Activated B cell treated with CpG ODN at 0.5 μM for 24 hours (primary cell): ENCODE results near the gene RAPGEF1. TPM values are rescaled to one million over a fixed set of nuclear protein-coding genes. Genes with fewer than 3 reads are reported as not detected.

Experiments
- ATAC-seq: fragments of 200-7000 bp; cut with Tn5 transposase; one replicate; pipeline ENCODE4 v1.10.0; 2021; ENCODE audit warnings: low read depth, mild to moderate bottlenecking, moderate library complexity
- CTCF ChIA-PET: fragments of 350-600 bp; sonication (Branson Sonifier 250); formaldehyde crosslinking; loops from one replicate; lab custom pipeline; 2021; ENCODE audit warnings: antibody characterized with exemption; lab: Charles Lee
- POLR2A ChIA-PET: fragments of 350-600 bp; sonication (Branson Sonifier 250); formaldehyde crosslinking; loops from one replicate; lab custom pipeline; 2021; ENCODE audit warnings: antibody characterized with exemption; lab: Charles Lee
- DNase-seq: peaks from one replicate; pipeline ENCODE4 v3.0.0; 2022
- H3K27ac Mint-ChIP-seq: one replicate; pipeline ENCODE4 v1.8.0; 2020; ENCODE audit warnings: mixed read lengths
- H3K27me3 Mint-ChIP-seq: one replicate; pipeline ENCODE4 v1.8.0; 2021; ENCODE audit warnings: mixed read lengths
- H3K36me3 Mint-ChIP-seq: one replicate; pipeline ENCODE4 v1.8.0; 2021; ENCODE audit warnings: low read depth, mixed read lengths
- H3K4me1 Mint-ChIP-seq: one replicate; pipeline ENCODE4 v1.8.0; 2021; ENCODE audit warnings: mixed read lengths
- H3K4me3 Mint-ChIP-seq: one replicate; pipeline ENCODE4 v1.8.0; 2020; ENCODE audit warnings: mild to moderate bottlenecking, mixed read lengths
- H3K9me3 Mint-ChIP-seq: one replicate; pipeline ENCODE4 v1.8.0; 2020; ENCODE audit warnings: mixed read lengths
- CTCF ChIP-seq: fragments of 200-600 bp; IDR thresholded peaks from one replicate; pipeline ENCODE4 v1.8.0; 2022; ENCODE audit warnings: antibody characterized with exemption, mild to moderate bottlenecking
- intact Hi-C: fragments of 100-400 bp; cut with micrococcal nuclease; formaldehyde crosslinking; loops from one replicate; pipeline ENCODE4 v1.15.1; 2024
- total RNA-seq: library from RNA; stranded (reverse); gene quantifications from 2 replicates; pipeline ENCODE4 v1.2.3, GENCODE V29; 2022

The RAPGEF1 gene
- total RNA-seq, 1 donor from 2014 or later: 318 TPM

DNA sequence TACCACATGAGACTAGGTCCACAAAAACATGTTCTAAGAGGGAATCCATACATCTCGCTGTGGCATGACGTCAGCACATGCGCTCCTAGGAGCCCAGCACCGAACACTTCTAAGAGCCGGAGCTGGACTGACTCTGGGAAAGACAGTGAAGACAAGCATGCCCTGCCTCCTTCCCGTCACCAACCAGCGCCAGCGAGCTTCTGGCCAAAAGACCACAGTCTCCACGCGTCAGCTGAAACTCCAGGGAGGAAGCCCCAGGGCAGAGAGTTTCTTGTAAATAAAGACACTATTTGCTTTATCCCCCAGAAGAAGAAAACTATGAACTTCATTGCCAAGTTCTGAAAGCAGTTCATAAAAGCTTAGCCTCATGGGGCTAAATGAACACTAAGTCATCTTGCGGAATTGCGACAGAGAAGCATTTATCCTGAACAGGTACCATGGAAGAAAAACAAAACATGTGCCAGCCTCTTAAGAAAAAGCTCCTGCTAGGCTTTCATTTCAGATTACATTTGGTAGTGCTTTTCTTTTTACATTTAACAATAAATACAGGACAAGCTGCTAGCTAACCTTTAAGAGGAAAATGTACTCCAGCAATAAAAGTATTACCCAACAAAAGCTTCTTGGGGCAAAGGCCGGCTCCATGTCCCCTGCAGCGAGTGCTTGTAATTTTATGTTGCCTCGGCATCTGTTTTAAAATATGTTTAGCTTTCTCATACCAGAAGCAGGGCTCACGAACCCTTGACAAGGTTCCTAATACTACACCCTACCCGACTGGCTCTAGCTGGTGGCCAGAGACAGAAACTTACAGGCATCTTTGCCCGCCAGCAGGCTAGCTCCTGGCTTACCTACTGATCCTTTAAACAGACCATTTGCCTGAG, 98.0 kb downstream of the RAPGEF1 start:
- Mint-ChIP-seq H3K36me3 (peaks cover 93% of the 10 kb centered on the region), H3K27me3 (no peaks in the 10 kb centered on the region), H3K27ac (peak overlapping the region; percentile 86), H3K9me3 (no peaks in the 10 kb centered on the region), H3K4me1 (peaks cover 42% of the 10 kb centered on the region), H3K4me3 (no peak overlapping the region)
- POLR2A ChIA-PET: interaction anchor here (0.7 to 2.4 kb wide), 10 partner anchors 10 to 89 kb away, joined by 3 to 12 read pairs (median 6); no protein-coding TSS in a partner anchor
- CTCF ChIA-PET: interaction anchor here (0.7 to 2.7 kb wide), 6 partner anchors 9 to 97 kb away, joined by 3 to 15 read pairs (median 4); no protein-coding TSS in a partner anchor
- DNase-seq (no peak), ATAC-seq (no peak)
- no peak for TF ChIP-seq CTCF
- intact Hi-C loops: loop anchor here (1.0 kb wide), 1 partner anchor 12 kb away; no protein-coding TSS in a partner anchor

GRCh38 chr9:131640438-131641137, 99.3 kb downstream of the RAPGEF1 start:
- TF ChIP-seq CTCF: no peak
- H3K4me3 Mint-ChIP-seq: no peak overlapping the region
- CTCF ChIA-PET: no interaction called here
- no peak for ATAC-seq
- no peaks in the 10 kb centered on the region for H3K27me3 Mint-ChIP-seq
- peaks cover 93% of the 10 kb centered on the region for H3K36me3 Mint-ChIP-seq
- H3K27ac Mint-ChIP-seq: peak overlapping the region; percentile 62
- POLR2A ChIA-PET: interaction anchor here (0.8 to 2.0 kb wide), 4 partner anchors 11 to 85 kb away, joined by 3 to 6 read pairs (median 4); no protein-coding TSS in a partner anchor
- intact Hi-C loops: no loop called here
- DNase-seq: no peak
- H3K4me1 Mint-ChIP-seq: peaks cover 43% of the 10 kb centered on the region
- H3K9me3 Mint-ChIP-seq: no peaks in the 10 kb centered on the region

GRCh38 chr9:131639769-131640437, 100.0 kb downstream of the RAPGEF1 start:
- no peak for DNase-seq
- ChIA-PET POLR2A (interaction anchor here (0.8 to 2.0 kb wide), 4 partner anchors 10 to 85 kb away, joined by 3 to 6 read pairs (median 4); no protein-coding TSS in a partner anchor), CTCF (no interaction called here)
- intact Hi-C loops: no loop called here
- peaks cover 46% of the 10 kb centered on the region for H3K4me1 Mint-ChIP-seq
- ATAC-seq: no peak
- H3K27ac Mint-ChIP-seq: peak overlapping the region; percentile 41
- no peaks in the 10 kb centered on the region for H3K27me3 Mint-ChIP-seq
- H3K9me3 Mint-ChIP-seq: no peaks in the 10 kb centered on the region
- H3K4me3 Mint-ChIP-seq: no peak overlapping the region
- H3K36me3 Mint-ChIP-seq: peaks cover 95% of the 10 kb centered on the region
- no peak for TF ChIP-seq CTCF

- Mint-ChIP-seq H3K27ac (peak overlapping the region; percentile 30), H3K27me3 (no peaks in the 10 kb centered on the region), H3K4me1 (peaks cover 49% of the 10 kb centered on the region), H3K4me3 (no peak overlapping the region), H3K36me3 (peaks cover 92% of the 10 kb centered on the region), H3K9me3 (no peaks in the 10 kb centered on the region)
- intact Hi-C loops: no loop called here
- TF ChIP-seq CTCF: no peak
- ChIA-PET CTCF (interaction anchor here (1.1 kb wide), 2 partner anchors 45 to 102 kb away, joined by 3 read pairs; no protein-coding TSS in a partner anchor), POLR2A (interaction anchor here (1.4 to 2.2 kb wide), 3 partner anchors 41 to 107 kb away, joined by 3 to 18 read pairs (median 7); no protein-coding TSS in a partner anchor)
- DNase-seq: no peak
- ATAC-seq: no peak
Measured at GRCh38 chr9:131636593-131636992, 103.3 kb downstream of the RAPGEF1 start.
